VCaP (cell line): Measurements from ENCODE around the gene DSN1.
A peak's percentile ranks its signal among the peaks of the same experiment; 100 is the strongest.

Experiments used
- H3K27ac ChIP-seq: fragments of 450-650 bp; 2 replicates; pipeline ENCODE4 v1.5.1; 2017
- CTCF ChIP-seq: fragments of 450-650 bp; conservative IDR thresholded peaks from 2 replicates; pipeline ENCODE4 v1.5.1; 2017; ENCODE audit warnings: mild to moderate bottlenecking, moderate library complexity

DSN1 gene

GRCh38 chr20:36720510-36720909 lies 53.1 kb downstream of the DSN1 start:
- no peak for TF ChIP-seq CTCF
- no peak overlapping the region for H3K27ac ChIP-seq

- H3K27ac ChIP-seq = no peak overlapping the region
Measured at GRCh38 chr20:36717657-36718056, 55.9 kb downstream of the DSN1 start.

GRCh38 chr20:36717021-36717420 lies 56.5 kb downstream of the DSN1 start:
- H3K27ac ChIP-seq = no peak overlapping the region
- TF ChIP-seq CTCF = no peak

More at GRCh38 chr20:36717657-36718056, 55.9 kb downstream of the DSN1 start:
- TF ChIP-seq CTCF = peak; percentile 75

- no peak overlapping the region for H3K27ac ChIP-seq
- no peak for TF ChIP-seq CTCF
Measured at GRCh38 chr20:36712775-36713174, 60.8 kb downstream of the DSN1 start.

GRCh38 chr20:36709126-36709525 lies 64.4 kb downstream of the DSN1 start:
- TF ChIP-seq CTCF = no peak

GRCh38 chr20:36703530-36703929 lies 70.0 kb downstream of the DSN1 start:
- TF ChIP-seq CTCF = no peak
- H3K27ac ChIP-seq = no peak overlapping the region

More at GRCh38 chr20:36709126-36709525, 64.4 kb downstream of the DSN1 start:
- H3K27ac ChIP-seq = no peak overlapping the region
